ENCODE measurements around the gene RASSF3. TPM values are rescaled to one million over a fixed set of nuclear protein-coding genes. Genes with fewer than 3 reads are reported as not detected.

The RASSF3 gene
- total and polyA plus RNA-seq, 11 donors, result 32.8 to 116 (median 90.6) TPM

DNA sequence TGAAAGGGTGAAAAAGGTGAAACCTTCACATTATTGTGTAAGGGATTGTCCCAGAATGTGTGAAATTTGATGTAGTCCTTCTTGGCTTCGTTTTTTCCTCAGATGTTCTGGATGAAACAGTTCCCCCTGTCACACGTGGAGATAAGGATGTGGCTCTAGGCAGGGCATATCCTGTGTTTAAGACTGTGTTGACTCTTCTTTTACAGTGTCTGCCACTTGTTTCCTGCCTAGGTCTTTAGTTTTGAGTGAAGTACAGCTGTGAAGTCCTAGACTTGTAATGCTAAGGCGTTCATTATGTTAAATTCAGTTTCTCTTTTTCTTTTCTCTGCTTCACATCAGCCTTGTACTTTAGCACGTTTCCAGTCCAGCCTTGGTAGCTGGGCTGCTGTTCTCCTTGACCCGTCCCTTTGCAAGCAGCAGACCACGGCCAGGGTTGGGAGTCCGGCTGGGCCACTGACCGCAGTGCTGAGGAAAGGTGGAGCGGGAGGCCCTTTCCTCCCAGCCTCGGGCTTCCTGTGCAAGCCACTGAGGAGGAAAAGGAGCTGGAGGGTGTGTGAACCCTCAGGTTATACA, 59.1 kb downstream of the RASSF3 start:
- ATAC-seq (peak; percentile 39 to 71 (median 48)), DNase-seq (peak; percentile 64 to 80 (median 68))
- peaks cover 18 to 100% (median 93%) of the 10 kb centered on the region in 12 donors for H3K4me1 ChIP-seq
- intact Hi-C loops (cut with DNase I), result loop anchor here in 3 of 10 donors (5.0 kb wide), 3 partner anchors 42 to 57 kb away; partner anchors contain the start of gene RASSF3 (in 1 of the 3)
- no peaks in the 10 kb centered on the region for H3K27me3 ChIP-seq
- TF ChIP-seq POLR2A (IDR thresholded peaks at IDR 0.05), result no peak
- TF ChIP-seq, protein P1, sequence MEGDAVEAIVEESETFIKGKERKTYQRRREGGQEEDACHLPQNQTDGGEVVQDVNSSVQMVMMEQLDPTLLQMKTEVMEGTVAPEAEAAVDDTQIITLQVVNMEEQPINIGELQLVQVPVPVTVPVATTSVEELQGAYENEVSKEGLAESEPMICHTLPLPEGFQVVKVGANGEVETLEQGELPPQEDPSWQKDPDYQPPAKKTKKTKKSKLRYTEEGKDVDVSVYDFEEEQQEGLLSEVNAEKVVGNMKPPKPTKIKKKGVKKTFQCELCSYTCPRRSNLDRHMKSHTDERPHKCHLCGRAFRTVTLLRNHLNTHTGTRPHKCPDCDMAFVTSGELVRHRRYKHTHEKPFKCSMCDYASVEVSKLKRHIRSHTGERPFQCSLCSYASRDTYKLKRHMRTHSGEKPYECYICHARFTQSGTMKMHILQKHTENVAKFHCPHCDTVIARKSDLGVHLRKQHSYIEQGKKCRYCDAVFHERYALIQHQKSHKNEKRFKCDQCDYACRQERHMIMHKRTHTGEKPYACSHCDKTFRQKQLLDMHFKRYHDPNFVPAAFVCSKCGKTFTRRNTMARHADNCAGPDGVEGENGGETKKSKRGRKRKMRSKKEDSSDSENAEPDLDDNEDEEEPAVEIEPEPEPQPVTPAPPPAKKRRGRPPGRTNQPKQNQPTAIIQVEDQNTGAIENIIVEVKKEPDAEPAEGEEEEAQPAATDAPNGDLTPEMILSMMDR (IDR thresholded peaks at IDR 0.05), result no peak
- no peaks in the 10 kb centered on the region for H3K36me3 ChIP-seq
- 15 to 24% (median 19%) methylated on average over 10 of the region's 10 CpGs for WGBS, 4 donors
- H3K27ac ChIP-seq, result peak overlapping the region; percentile 48 to 89 (median 76)
- H3K9me3 ChIP-seq, result no peaks in the 10 kb centered on the region
- peak overlapping the region in 5 of 12 donors; percentile 0 to 25 (median 4) for H3K4me3 ChIP-seq

DNA sequence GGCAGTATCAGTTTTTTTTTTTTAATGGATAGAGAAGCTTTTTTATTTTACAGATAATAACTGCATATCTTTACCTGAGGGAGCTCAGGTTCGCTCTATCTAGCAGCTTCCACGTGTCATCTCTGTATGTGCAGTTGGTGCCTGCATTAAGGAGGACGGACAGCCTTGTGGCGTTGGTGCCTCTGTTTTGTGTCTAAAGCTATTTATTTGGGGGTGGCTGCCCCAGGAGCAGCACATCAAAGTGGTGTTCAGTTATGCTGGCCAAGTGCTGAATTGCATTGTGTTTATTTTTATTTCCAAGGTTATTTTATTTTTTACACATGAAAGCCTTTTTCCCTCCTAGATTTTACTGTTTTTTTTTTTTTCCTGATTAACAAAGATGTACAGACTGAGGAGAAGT, 59.7 kb downstream of the RASSF3 start:
- no peaks in the 10 kb centered on the region for H3K27me3 ChIP-seq
- DNase-seq, result no peak
- TF ChIP-seq POLR2A (IDR thresholded peaks at IDR 0.05), result no peak
- TF ChIP-seq, protein P1 (IDR thresholded peaks at IDR 0.05), result no peak
- H3K4me3 ChIP-seq, result peak overlapping the region in 5 of 12 donors; percentile 0 to 25 (median 4)
- H3K27ac ChIP-seq, result peak overlapping the region in 10 of 12 donors; percentile 55 to 89 (median 78)
- intact Hi-C loops (cut with DNase I), result loop anchor here in 5 of 10 donors (5.0 kb wide), 1 partner anchor 58 kb away; the partner anchor contains the start of gene RASSF3 (in 5 of the 5)
- WGBS, 4 donors, result 26 to 44% (median 34%) methylated on average over 4 of the region's 4 CpGs
- ATAC-seq, result no peak
- H3K9me3 ChIP-seq, result no peaks in the 10 kb centered on the region
- H3K36me3 ChIP-seq, result no peaks in the 10 kb centered on the region
- peaks cover 18 to 100% (median 96%) of the 10 kb centered on the region in 12 donors for H3K4me1 ChIP-seq

DNA sequence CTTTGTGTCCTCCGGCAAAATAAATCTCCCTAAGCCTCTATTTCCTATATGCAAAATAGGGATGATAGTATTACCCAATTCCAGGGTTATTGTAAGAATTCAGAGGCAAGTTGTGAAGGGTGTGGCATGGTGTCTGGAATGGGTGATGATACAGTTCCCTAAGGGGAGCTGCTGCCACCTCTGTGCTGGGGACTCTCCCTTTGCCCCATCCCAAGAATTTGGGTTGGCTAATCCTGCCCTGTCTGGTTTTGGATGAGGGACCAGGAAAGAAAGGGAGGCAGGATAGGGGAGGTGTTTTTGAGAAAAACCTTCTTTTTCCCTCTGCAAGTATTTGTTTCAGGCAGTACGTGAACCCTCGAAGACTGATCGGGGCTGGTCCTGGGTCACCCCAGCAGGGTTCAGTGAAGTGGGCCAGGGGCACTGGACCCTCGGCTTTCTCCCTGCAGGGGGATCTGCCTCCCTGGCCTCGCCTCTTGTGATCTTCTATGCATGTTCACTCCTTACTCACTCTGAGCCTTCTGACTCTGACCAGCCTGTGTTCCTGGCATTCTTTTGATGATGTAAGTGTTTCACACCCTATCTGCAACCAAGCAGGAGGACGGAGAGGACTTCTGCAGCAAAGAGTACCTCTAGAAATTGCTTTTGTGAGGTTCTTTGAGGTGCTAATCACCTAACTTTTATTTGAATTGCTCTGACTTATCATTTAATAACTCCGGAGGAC, 60.8 kb downstream of the RASSF3 start:
- DNase-seq, result no peak
- peak; percentile 41 to 61 (median 50) for ATAC-seq
- intact Hi-C loops (cut with DNase I), result loop anchor here in 5 of 10 donors (5.0 kb wide), 1 partner anchor 59 kb away; the partner anchor contains the start of gene RASSF3 (in 5 of the 5)
- H3K4me3 ChIP-seq, result no peak overlapping the region
- TF ChIP-seq POLR2A (IDR thresholded peaks at IDR 0.05), result no peak
- TF ChIP-seq, protein P1 (IDR thresholded peaks at IDR 0.05), result no peak
- 41 to 52% (median 44%) methylated on average over 8 of the region's 8 CpGs for whole genome bisulfite sequencing, 4 donors
- no peaks in the 10 kb centered on the region for H3K27me3 ChIP-seq
- peak overlapping the region; percentile 35 to 89 (median 74) for H3K27ac ChIP-seq
- no peaks in the 10 kb centered on the region for H3K36me3 ChIP-seq
- peaks cover 15 to 100% (median 97%) of the 10 kb centered on the region in 12 donors for H3K4me1 ChIP-seq
- no peaks in the 10 kb centered on the region for H3K9me3 ChIP-seq

DNA sequence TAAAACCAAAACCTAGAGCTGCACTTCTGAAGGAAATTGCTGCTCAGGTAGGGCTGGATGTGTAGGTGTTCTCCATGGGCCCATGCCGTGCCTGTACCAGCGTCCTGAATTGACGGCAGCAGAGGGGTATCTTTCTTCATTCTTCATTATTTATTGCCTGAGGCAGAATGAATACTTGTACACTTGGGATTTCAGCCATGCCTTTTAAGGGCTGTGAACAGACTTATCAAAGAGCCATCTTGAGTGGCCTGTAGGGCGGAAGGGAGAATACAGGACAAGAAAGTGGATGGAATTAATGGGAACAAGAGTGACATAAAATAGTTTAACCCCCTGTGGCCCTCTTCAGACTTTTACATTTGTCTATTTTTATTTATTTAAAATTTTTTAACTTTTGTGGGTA, 61.4 kb downstream of the RASSF3 start:
- Histone ChIP-seq H3K27me3 (no peaks in the 10 kb centered on the region), H3K4me3 (no peak overlapping the region), H3K27ac (peak overlapping the region in 11 of 12 donors; percentile 46 to 89 (median 77)), H3K4me1 (peaks cover 12 to 100% (median 95%) of the 10 kb centered on the region in 12 donors), H3K36me3 (no peaks in the 10 kb centered on the region), H3K9me3 (no peaks in the 10 kb centered on the region)
- no peak for ATAC-seq
- DNase-seq, result no peak
- 31 to 45% (median 39%) methylated on average over 4 of the region's 4 CpGs for WGBS, 4 donors
- intact Hi-C loops (cut with DNase I), result loop anchor here in 5 of 10 donors (5.0 kb wide), 1 partner anchor 59 kb away; the partner anchor contains the start of gene RASSF3 (in 5 of the 5)
- TF ChIP-seq, protein P1 (IDR thresholded peaks at IDR 0.05), result no peak

Measured in heart left ventricle (tissue), 16 donors.